HG02759 (cell line): ENCODE results near the gene ATIC.

Experiments used
- ATAC-seq: cut with Tn5 transposase; IDR thresholded peaks from one replicate; pipeline ENCODE4 v1.9.1; 2021; ENCODE audit warnings: mild to moderate bottlenecking, moderate library complexity; ENCODE audit not compliant: unreplicated experiment

Gene ATIC

GRCh38 chr2:215311625-215312396 is at the start of gene ATIC:
Gene ATIC (plus strand): TSS chr2:215312059. CDS start chr2:215312143, 84 bp downstream.
- peak; percentile 98 for ATAC-seq

- no peak for ATAC-seq
Observed at GRCh38 chr2:215262303-215262702, 49.6 kb upstream of the ATIC start.

GRCh38 chr2:215262741-215263362 is 49.0 kb upstream of the ATIC start:
- ATAC-seq, result no peak

GRCh38 chr2:215264374-215264773 is 47.5 kb upstream of the ATIC start:
- no peak for ATAC-seq

GRCh38 chr2:215269397-215270117 is 42.3 kb upstream of the ATIC start:
- peak; percentile 65 for ATAC-seq

GRCh38 chr2:215270118-215270451 is 41.8 kb upstream of the ATIC start:
- no peak for ATAC-seq

GRCh38 chr2:215271446-215271845 is 40.4 kb upstream of the ATIC start:
- ATAC-seq, result no peak

- no peak for ATAC-seq
Observed at GRCh38 chr2:215272918-215273317, 38.9 kb upstream of the ATIC start.

GRCh38 chr2:215274829-215275228 is 37.0 kb upstream of the ATIC start:
- ATAC-seq, result no peak

GRCh38 chr2:215275824-215276223 is 36.0 kb upstream of the ATIC start:
- no peak for ATAC-seq

GRCh38 chr2:215277944-215278343 is 33.9 kb upstream of the ATIC start:
- no peak for ATAC-seq

- peak; percentile 56 for ATAC-seq
Observed at GRCh38 chr2:215280326-215280725, 31.5 kb upstream of the ATIC start.

GRCh38 chr2:215283221-215283620 is 28.6 kb upstream of the ATIC start:
- no peak for ATAC-seq

- no peak for ATAC-seq
Observed at GRCh38 chr2:215286309-215286708, 25.6 kb upstream of the ATIC start.

- ATAC-seq, result no peak
Observed at GRCh38 chr2:215288112-215288815, 23.6 kb upstream of the ATIC start.

GRCh38 chr2:215290980-215291599 is 20.8 kb upstream of the ATIC start:
- no peak for ATAC-seq

- no peak for ATAC-seq
Observed at GRCh38 chr2:215293879-215294278, 18.0 kb upstream of the ATIC start.

- ATAC-seq, result no peak
Observed at GRCh38 chr2:215299337-215299859, 12.5 kb upstream of the ATIC start.

- ATAC-seq, result no peak
Observed at GRCh38 chr2:215301994-215302393, 9.9 kb upstream of the ATIC start.

- ATAC-seq, result peak; percentile 25
Observed at GRCh38 chr2:215311259-215311624, 617 bp upstream of the ATIC start.

- no peak for ATAC-seq
Observed at GRCh38 chr2:215313255-215313613, 1.4 kb downstream of the ATIC start.
